NB4 (cell line): ENCODE results near the gene KCNK2.

ENCODE experiments used
- POLR2A ChIP-seq: IDR thresholded peaks from 2 replicates; pipeline ENCODE4 v1.6.1; 2011; ENCODE audit warnings: mild to moderate bottlenecking; ENCODE audit not compliant: insufficient read length; ENCODE audit errors: extremely low read depth
- TF ChIP-seq, protein P1 (sequence below): IDR thresholded peaks from one replicate; pipeline ENCODE4 v1.5.1; 2012; ENCODE audit warnings: low read depth, low read length

DNA sequence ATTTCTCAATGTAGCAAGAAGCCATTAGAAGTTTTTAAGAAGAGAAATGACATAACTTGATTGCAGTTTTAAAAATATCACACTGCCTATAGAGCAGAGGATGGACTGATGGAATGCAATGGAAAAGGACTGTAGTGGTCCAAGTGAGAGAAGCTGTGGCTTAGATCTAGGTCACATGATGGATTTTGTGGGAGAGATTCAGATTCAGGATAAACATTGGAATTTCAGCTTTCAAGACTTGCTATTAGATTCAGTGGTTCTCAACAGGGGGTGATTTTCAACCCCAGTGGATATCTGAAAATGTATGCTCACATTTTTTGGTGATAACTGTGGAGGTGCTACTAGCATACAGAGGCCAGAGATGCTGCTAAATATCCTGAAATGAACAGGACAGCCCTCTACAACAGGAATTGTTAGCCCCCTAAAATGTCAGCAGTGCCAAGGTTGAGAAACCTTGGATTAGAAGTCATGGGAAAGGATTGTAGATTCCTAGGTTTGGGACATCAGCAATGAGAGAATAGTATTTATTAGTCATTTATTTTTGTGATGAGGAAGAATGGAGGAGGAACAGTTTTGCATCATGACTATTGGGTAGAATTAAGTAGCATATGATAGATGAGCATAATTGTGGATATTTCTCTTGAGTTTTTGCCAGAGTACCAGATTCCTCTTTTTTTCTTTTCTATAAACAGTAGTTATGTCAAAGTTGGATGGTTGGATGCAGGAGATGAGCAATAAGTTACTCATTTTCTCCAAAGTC lies 30.1 kb upstream of the KCNK2 start:
- TF ChIP-seq, protein P1, sequence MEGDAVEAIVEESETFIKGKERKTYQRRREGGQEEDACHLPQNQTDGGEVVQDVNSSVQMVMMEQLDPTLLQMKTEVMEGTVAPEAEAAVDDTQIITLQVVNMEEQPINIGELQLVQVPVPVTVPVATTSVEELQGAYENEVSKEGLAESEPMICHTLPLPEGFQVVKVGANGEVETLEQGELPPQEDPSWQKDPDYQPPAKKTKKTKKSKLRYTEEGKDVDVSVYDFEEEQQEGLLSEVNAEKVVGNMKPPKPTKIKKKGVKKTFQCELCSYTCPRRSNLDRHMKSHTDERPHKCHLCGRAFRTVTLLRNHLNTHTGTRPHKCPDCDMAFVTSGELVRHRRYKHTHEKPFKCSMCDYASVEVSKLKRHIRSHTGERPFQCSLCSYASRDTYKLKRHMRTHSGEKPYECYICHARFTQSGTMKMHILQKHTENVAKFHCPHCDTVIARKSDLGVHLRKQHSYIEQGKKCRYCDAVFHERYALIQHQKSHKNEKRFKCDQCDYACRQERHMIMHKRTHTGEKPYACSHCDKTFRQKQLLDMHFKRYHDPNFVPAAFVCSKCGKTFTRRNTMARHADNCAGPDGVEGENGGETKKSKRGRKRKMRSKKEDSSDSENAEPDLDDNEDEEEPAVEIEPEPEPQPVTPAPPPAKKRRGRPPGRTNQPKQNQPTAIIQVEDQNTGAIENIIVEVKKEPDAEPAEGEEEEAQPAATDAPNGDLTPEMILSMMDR = no peak
- TF ChIP-seq POLR2A = no peak
